Fibroblast of lung (primary cell): ENCODE measurements around the gene PAX7.

Experiments
- EZH2 ChIP-seq: IDR thresholded peaks from 2 replicates; pipeline ENCODE4 v1.5.1; 2012; ENCODE audit warnings: low read length, control low read depth, mild to moderate bottlenecking; ENCODE audit errors: missing control alignments
- TF ChIP-seq, protein P1 (sequence below), 2 donors: IDR thresholded peaks in 1 of 2; conservative IDR thresholded peaks in 1 of 2; 1 replicate in 1 of 2; 2 replicates in 1 of 2; pipeline ENCODE4 v1.5.1; 2011 to 2012; ENCODE audit warnings: low read length in 2 of 2, control low read depth in 1 of 2, inconsistent platforms in 1 of 2, low read depth in 1 of 2, mild to moderate bottlenecking in 1 of 2

DNA sequence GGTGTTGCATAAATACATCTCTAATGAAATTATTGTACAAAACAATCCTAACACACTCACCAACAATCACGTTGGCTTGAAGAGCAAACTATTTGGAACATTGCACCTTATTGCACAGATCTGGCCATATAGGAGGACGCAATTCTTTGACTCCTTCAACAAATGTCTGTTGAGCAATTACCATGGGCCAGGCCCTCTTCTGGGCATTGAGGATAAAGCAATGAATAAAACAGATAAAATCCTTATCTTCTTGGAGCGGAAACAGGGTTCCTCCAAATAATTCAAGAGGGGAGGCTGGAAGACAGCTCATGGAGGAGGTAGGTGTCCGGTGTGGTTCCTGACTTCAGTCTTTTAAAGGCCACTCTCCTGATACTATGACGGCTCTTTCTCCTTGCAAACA is 43.3 kb downstream of the PAX7 start:
- TF ChIP-seq, protein P1, sequence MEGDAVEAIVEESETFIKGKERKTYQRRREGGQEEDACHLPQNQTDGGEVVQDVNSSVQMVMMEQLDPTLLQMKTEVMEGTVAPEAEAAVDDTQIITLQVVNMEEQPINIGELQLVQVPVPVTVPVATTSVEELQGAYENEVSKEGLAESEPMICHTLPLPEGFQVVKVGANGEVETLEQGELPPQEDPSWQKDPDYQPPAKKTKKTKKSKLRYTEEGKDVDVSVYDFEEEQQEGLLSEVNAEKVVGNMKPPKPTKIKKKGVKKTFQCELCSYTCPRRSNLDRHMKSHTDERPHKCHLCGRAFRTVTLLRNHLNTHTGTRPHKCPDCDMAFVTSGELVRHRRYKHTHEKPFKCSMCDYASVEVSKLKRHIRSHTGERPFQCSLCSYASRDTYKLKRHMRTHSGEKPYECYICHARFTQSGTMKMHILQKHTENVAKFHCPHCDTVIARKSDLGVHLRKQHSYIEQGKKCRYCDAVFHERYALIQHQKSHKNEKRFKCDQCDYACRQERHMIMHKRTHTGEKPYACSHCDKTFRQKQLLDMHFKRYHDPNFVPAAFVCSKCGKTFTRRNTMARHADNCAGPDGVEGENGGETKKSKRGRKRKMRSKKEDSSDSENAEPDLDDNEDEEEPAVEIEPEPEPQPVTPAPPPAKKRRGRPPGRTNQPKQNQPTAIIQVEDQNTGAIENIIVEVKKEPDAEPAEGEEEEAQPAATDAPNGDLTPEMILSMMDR (conservative IDR thresholded peaks at IDR 0.05 in 1 of 2, IDR thresholded peaks at IDR 0.05 in 1 of 2; ENCODE audit: low read depth in 1 of 2, low read length in 2 of 2): no peak
- TF ChIP-seq EZH2: no peak
